Measurements from ENCODE around the gene CIITA. TPM values are rescaled to one million over a fixed set of nuclear protein-coding genes. Genes with fewer than 3 reads are reported as not detected.

CIITA gene, protein sequence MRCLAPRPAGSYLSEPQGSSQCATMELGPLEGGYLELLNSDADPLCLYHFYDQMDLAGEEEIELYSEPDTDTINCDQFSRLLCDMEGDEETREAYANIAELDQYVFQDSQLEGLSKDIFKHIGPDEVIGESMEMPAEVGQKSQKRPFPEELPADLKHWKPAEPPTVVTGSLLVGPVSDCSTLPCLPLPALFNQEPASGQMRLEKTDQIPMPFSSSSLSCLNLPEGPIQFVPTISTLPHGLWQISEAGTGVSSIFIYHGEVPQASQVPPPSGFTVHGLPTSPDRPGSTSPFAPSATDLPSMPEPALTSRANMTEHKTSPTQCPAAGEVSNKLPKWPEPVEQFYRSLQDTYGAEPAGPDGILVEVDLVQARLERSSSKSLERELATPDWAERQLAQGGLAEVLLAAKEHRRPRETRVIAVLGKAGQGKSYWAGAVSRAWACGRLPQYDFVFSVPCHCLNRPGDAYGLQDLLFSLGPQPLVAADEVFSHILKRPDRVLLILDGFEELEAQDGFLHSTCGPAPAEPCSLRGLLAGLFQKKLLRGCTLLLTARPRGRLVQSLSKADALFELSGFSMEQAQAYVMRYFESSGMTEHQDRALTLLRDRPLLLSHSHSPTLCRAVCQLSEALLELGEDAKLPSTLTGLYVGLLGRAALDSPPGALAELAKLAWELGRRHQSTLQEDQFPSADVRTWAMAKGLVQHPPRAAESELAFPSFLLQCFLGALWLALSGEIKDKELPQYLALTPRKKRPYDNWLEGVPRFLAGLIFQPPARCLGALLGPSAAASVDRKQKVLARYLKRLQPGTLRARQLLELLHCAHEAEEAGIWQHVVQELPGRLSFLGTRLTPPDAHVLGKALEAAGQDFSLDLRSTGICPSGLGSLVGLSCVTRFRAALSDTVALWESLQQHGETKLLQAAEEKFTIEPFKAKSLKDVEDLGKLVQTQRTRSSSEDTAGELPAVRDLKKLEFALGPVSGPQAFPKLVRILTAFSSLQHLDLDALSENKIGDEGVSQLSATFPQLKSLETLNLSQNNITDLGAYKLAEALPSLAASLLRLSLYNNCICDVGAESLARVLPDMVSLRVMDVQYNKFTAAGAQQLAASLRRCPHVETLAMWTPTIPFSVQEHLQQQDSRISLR
- 733 and 778 TPM in 2 replicates for total RNA-seq (2013; cell fraction: nucleolus; rRNA removed)
- total RNA-seq (2014; rRNA removed) (49.6 and 51.4 TPM in 2 replicates), total RNA-seq (2014; rRNA removed; fragmentation: Illumina TruSeq; extraction: Trizol) (31.0 and 37.4 TPM in 2 replicates), total RNA-seq (2021) (84.6 and 95.8 TPM in 2 replicates), polyA plus RNA-seq (2011; rRNA removed) (139 and 145 TPM in 2 replicates), polyA plus RNA-seq (2014; fragmentation: Illumina TruSeq; extraction: Trizol) (35.7 and 51.1 TPM in 2 replicates), polyA plus RNA-seq (2014; fragmentation: Nextera tagmentation; extraction: Ambion mirVana) (10 to 100 TPM; 11.5 to 12.5 TPM), polyA plus RNA-seq (2014; rRNA removed) (74.5 and 82.5 TPM in 2 replicates), polyA plus RNA-seq (2016; fragmentation: Nextera tagmentation; extraction: Ambion mirVana) (10 to 100 TPM; 45.3 to 48.2 TPM), polyA minus RNA-seq (2011; rRNA and poly(A)+ RNA removed) (158 and 163 TPM in 2 replicates), Bru-seq, nascent RNA (percentile 95 among the genes with signal in this experiment), BruChase-seq, experiment 1, labeled RNA remaining after a 6-hour chase (percentile 96 among the genes with signal in this experiment), BruChase-seq, experiment 2, labeled RNA remaining after a 2-hour chase (percentile 94 among the genes with signal in this experiment)
- polyA plus RNA-seq (2011; ENCODE audit: low read depth): 32.4 TPM
- polyA plus RNA-seq (2011; cell fraction: cytosol; rRNA removed): 85.3 and 89.0 TPM in 2 replicates
- polyA plus RNA-seq (2011; cell fraction: nucleus; rRNA removed): 371 and 391 TPM in 2 replicates
- polyA plus RNA-seq (2012): 50.3 and 56.0 TPM in 2 replicates
- 30.1 and 45.4 TPM in 2 replicates for polyA minus RNA-seq (2011; cell fraction: cytosol; rRNA and poly(A)+ RNA removed)
- 156 and 242 TPM in 2 replicates for polyA minus RNA-seq (2011; cell fraction: nucleus; rRNA and poly(A)+ RNA removed)
- long read RNA-seq, experiment 1, full-length matches to known transcripts: 3 of 17 reads
- long read RNA-seq, experiment 1, partial matches to known transcripts: 4 of 17 reads
- long read RNA-seq, experiment 1, other reads (novel, unspliced or antisense): 10 of 17 reads
- long read RNA-seq, experiment 2, partial matches to known transcripts: 7 of 30 reads
- long read RNA-seq, experiment 2, other reads (novel, unspliced or antisense): 23 of 30 reads

DNA sequence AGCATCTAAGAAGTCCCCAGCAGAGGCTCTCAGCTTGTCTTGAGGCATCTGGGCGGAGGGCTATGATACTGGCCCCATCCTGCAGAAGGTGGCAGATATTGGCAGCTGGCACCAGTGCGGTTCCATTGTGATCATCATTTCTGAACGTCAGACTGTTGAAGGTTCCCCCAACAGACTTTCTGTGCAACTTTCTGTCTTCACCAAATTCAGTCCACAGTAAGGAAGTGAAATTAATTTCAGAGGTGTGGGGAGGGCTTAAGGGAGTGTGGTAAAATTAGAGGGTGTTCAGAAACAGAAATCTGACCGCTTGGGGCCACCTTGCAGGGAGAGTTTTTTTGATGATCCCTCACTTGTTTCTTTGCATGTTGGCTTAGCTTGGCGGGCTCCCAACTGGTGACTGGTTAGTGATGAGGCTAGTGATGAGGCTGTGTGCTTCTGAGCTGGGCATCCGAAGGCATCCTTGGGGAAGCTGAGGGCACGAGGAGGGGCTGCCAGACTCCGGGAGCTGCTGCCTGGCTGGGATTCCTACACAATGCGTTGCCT lies at the start of gene CIITA:
CIITA (plus strand) TSS at position 404 of the 543 bp plus-strand sequence; CDS start at position 533, 129 bp downstream.
- FAIRE-seq (peak; percentile 66), ATAC-seq (peak; percentile 56), DNase-seq (ENCODE audit: low read depth, low spot score) (peak; percentile 97)
- in situ Hi-C loops (cut with MboI) (loop anchor here (5.0 to 25.0 kb wide), 3 partner anchors 135 to 1740 kb away; partner anchors contain the start of gene NUBP1), intact Hi-C loops (cut with micrococcal nuclease; ENCODE audit: unreplicated experiment) (loop anchor here (1.0 to 2.0 kb wide), 4 partner anchors 9 to 138 kb away; no protein-coding TSS in a partner anchor)
- POLR2A ChIA-PET: interaction anchor here (0.7 to 6.1 kb wide), 21 partner anchors 9 to 140 kb away, joined by 3 to 133 read pairs (median 5); partner anchors contain the start of gene NUBP1
- RAD21 ChIA-PET (ENCODE audit: unreplicated experiment): interaction anchor here (0.6 to 6.3 kb wide), 29 partner anchors 8 to 138 kb away, joined by 3 to 142 read pairs (median 14); partner anchors contain the start of genes CLEC16A, DEXI and NUBP1
- H3K36me3 ChIP-seq (ENCODE audit: control insufficient read depth in 2 of 2, insufficient read depth in 2 of 2, low read length in 1 of 2): no peaks in the 10 kb centered on the region
- no peaks in the 10 kb centered on the region for H3K9me3 ChIP-seq (replicated peaks; ENCODE audit: control insufficient read depth, insufficient read depth, low read length)
- BruUV-seq (replicated peaks): no TSS peak
- H3K9ac ChIP-seq (ENCODE audit: control insufficient read depth, insufficient read depth, low read length): peak within 1 kb of the TSS; percentile 85
- peak within 1 kb of the TSS; percentile 94 for H3K27ac ChIP-seq (ENCODE audit: control insufficient read depth, insufficient read depth)
- peak within 1 kb of the TSS; percentile 78 for H3K4me3 ChIP-seq
- CTCF ChIA-PET: interaction anchor here (0.7 to 6.3 kb wide), 29 partner anchors 8 to 363 kb away, joined by 3 to 91 read pairs (median 6); no protein-coding TSS in a partner anchor
- no peaks in the 10 kb centered on the region for H3K27me3 ChIP-seq (replicated peaks in 1 of 2; ENCODE audit: control insufficient read depth in 2 of 2, insufficient read depth in 2 of 2, low read length in 1 of 2)
- peak within 1 kb of the TSS; percentile 70 for H3K4me2 ChIP-seq (ENCODE audit: control insufficient read depth, insufficient read depth)
- SMC1A ChIA-PET (ENCODE audit: uncharacterized antibody, unreplicated experiment): interaction anchor here (0.6 to 5.9 kb wide), 30 partner anchors 8 to 362 kb away, joined by 3 to 133 read pairs (median 11); partner anchors contain the start of genes DEXI and NUBP1
- H3K4me1 ChIP-seq (ENCODE audit: control insufficient read depth, insufficient read depth, low read length): peaks cover 40% of the 10 kb centered on the region
- no peaks in the 10 kb centered on the region for H4K20me1 ChIP-seq (ENCODE audit: control insufficient read depth, insufficient read depth)
- H3K79me2 ChIP-seq (ENCODE audit: control insufficient read depth, insufficient read depth, low read length): peaks cover 48% of the 10 kb centered on the region
- WGBS (ENCODE audit: insufficient coverage, insufficient replicate concordance, low lambda C conversion rate, missing lambda C conversion rate): under 1% methylated on average over 9 of the region's 9 CpGs
- no peak within 1 kb of the TSS for H2AFZ ChIP-seq (ENCODE audit: control insufficient read depth, low read depth, low read length)
- TF ChIP-seq MTA2 (IDR thresholded peaks at IDR 0.05; ENCODE audit: low read depth) (peak; percentile 89), ZNF207 (IDR thresholded peaks at IDR 0.05; ENCODE audit: borderline replicate concordance) (peak; percentile 63; the same call in 1 of the 2 replicates), PAX8 (IDR thresholded peaks at IDR 0.05) (no peak), CEBPB (IDR thresholded peaks at IDR 0.05; ENCODE audit: borderline replicate concordance in 1 of 2, low read depth in 2 of 2, low read length in 2 of 2) (no peak), NRF1 (conservative IDR thresholded peaks at IDR 0.05; ENCODE audit: low read depth, low read length) (no peak), HDAC6 (IDR thresholded peaks at IDR 0.05; ENCODE audit: unreplicated experiment) (no peak), SMAD5 (IDR thresholded peaks at IDR 0.05; ENCODE audit: low read depth) (peak; percentile 82; the same call in 1 of the 2 replicates), IKZF1 (conservative IDR thresholded peaks at IDR 0.05) (peak; percentile 83), SIN3A (IDR thresholded peaks at IDR 0.05; ENCODE audit: low read depth, low read length) (no peak), SREBF2 (IDR thresholded peaks at IDR 0.05; ENCODE audit: low read length) (no peak), POU2F2 (IDR thresholded peaks at IDR 0.05; ENCODE audit: borderline replicate concordance, low read depth, low read length) (peak; percentile 92; the same call in 2 of the 3 replicates), GABPA (IDR thresholded peaks at IDR 0.05; ENCODE audit: low read depth) (no peak), POLR2A (IDR thresholded peaks at IDR 0.05; ENCODE audit: low read depth, low read length) (peak; percentile 86)
- TF ChIP-seq, protein P1, sequence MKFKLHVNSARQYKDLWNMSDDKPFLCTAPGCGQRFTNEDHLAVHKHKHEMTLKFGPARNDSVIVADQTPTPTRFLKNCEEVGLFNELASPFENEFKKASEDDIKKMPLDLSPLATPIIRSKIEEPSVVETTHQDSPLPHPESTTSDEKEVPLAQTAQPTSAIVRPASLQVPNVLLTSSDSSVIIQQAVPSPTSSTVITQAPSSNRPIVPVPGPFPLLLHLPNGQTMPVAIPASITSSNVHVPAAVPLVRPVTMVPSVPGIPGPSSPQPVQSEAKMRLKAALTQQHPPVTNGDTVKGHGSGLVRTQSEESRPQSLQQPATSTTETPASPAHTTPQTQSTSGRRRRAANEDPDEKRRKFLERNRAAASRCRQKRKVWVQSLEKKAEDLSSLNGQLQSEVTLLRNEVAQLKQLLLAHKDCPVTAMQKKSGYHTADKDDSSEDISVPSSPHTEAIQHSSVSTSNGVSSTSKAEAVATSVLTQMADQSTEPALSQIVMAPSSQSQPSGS (IDR thresholded peaks at IDR 0.05; ENCODE audit: low read length): no peak
